LNCaP clone FGC (cell line): ENCODE data around the gene CROT.
A peak's percentile ranks its signal among the peaks of the same experiment; 100 is the strongest.

Experiments used
- DNase-seq: peaks from one replicate; pipeline ENCODE4 v3.0.0-alpha.2; 2011; ENCODE audit warnings: low read depth
- H3K4me3 ChIP-seq: 2 replicates; pipeline ENCODE4 v1.5.1; 2011; ENCODE audit warnings: mild to moderate bottlenecking, low read depth, low read length, control low read depth
- CTCF ChIP-seq: IDR thresholded peaks from 2 replicates; pipeline ENCODE4 v1.5.1; 2012; ENCODE audit warnings: mild to moderate bottlenecking; ENCODE audit not compliant: control insufficient read depth, insufficient read depth; ENCODE audit errors: extremely low read depth

Gene CROT

GRCh38 chr7:87375662-87376435, 30.4 kb downstream of the CROT start:
- H3K4me3 ChIP-seq, result no peak overlapping the region
- DNase-seq, result peak; percentile 80
- TF ChIP-seq CTCF, result no peak

GRCh38 chr7:87380905-87381304, 35.4 kb downstream of the CROT start:
- no peak overlapping the region for H3K4me3 ChIP-seq
- no peak for TF ChIP-seq CTCF
- no peak for DNase-seq

- no peak for TF ChIP-seq CTCF
- H3K4me3 ChIP-seq, result no peak overlapping the region
- no peak for DNase-seq
Observed at GRCh38 chr7:87391020-87391701, 45.7 kb downstream of the CROT start.

- H3K4me3 ChIP-seq, result no peak overlapping the region
- no peak for TF ChIP-seq CTCF
- DNase-seq, result no peak
Observed at GRCh38 chr7:87395442-87396020, 50.1 kb downstream of the CROT start.

- TF ChIP-seq CTCF, result no peak
- no peak overlapping the region for H3K4me3 ChIP-seq
- DNase-seq, result no peak
Observed at GRCh38 chr7:87398446-87398845, 53.0 kb downstream of the CROT start.

- no peak overlapping the region for H3K4me3 ChIP-seq
- TF ChIP-seq CTCF, result no peak
- DNase-seq, result peak; percentile 47
Observed at GRCh38 chr7:87404674-87405073, 59.2 kb downstream of the CROT start.
